GM19240 (cell line): ENCODE measurements around the gene MINDY2.
A peak's percentile ranks its signal among the peaks of the same experiment; 100 is the strongest.

Source experiments
- DNase-seq: peaks from one replicate; pipeline ENCODE4 v3.0.0; 2011; ENCODE audit warnings: low spot score; ENCODE audit not compliant: insufficient read length

Gene MINDY2

GRCh38 chr15:58770857-58771620 lies at the start of gene MINDY2:
TSS of gene MINDY2 (plus strand) at chr15:58771302. CDS start at chr15:58771396, 94 bp downstream.
- DNase-seq: peak; percentile 74

- no peak for DNase-seq
Measured at GRCh38 chr15:58724466-58724865, 46.6 kb upstream of the MINDY2 start.

- DNase-seq: no peak
Measured at GRCh38 chr15:58726867-58727266, 44.2 kb upstream of the MINDY2 start.

GRCh38 chr15:58731756-58732535 lies 39.2 kb upstream of the MINDY2 start:
- DNase-seq: no peak

- DNase-seq: no peak
Measured at GRCh38 chr15:58732625-58733363, 38.3 kb upstream of the MINDY2 start.

- DNase-seq: no peak
Measured at GRCh38 chr15:58734859-58735258, 36.2 kb upstream of the MINDY2 start.

GRCh38 chr15:58736018-58736643 lies 35.0 kb upstream of the MINDY2 start:
- DNase-seq: no peak

GRCh38 chr15:58737298-58737697 lies 33.8 kb upstream of the MINDY2 start:
- DNase-seq: no peak

- DNase-seq: no peak
Measured at GRCh38 chr15:58738046-58738707, 32.9 kb upstream of the MINDY2 start.

- DNase-seq: no peak
Measured at GRCh38 chr15:58740436-58740835, 30.7 kb upstream of the MINDY2 start.

- DNase-seq: no peak
Measured at GRCh38 chr15:58741032-58741431, 30.1 kb upstream of the MINDY2 start.

GRCh38 chr15:58742022-58742813 lies 28.9 kb upstream of the MINDY2 start:
- DNase-seq: no peak

GRCh38 chr15:58742819-58743502 lies 28.1 kb upstream of the MINDY2 start:
- DNase-seq: no peak

GRCh38 chr15:58746174-58746573 lies 24.9 kb upstream of the MINDY2 start:
- no peak for DNase-seq

GRCh38 chr15:58748040-58748851 lies 22.9 kb upstream of the MINDY2 start:
- no peak for DNase-seq

GRCh38 chr15:58748852-58749531 lies 22.1 kb upstream of the MINDY2 start:
- no peak for DNase-seq

GRCh38 chr15:58749532-58750337 lies 21.4 kb upstream of the MINDY2 start, which contains the start of gene ADAM10:
TSS of gene ADAM10 (minus strand) at chr15:58749707. CDS start at chr15:58749534, 173 bp downstream.
- peak; percentile 96 for DNase-seq
